Renal cortex interstitium (tissue), 11 donors: ENCODE measurements around the gene LKAAEAR1. TPM values are rescaled to one million over a fixed set of nuclear protein-coding genes. Genes with fewer than 3 reads are reported as not detected.

Source experiments
- DNase-seq, 11 donors: peaks; one replicate each; pipeline ENCODE4 v3.0.0-alpha.2; 2013; ENCODE audit warnings: low read depth in 9 of 11, low spot score in 4 of 11; ENCODE audit errors: extremely low read depth in 1 of 11
- polyA plus RNA-seq, 3 donors: library from polyadenylated mRNA; unstranded; fragments of 120-200 nt; gene quantifications; one replicate each; pipeline ENCODE4 v1.2.1, GENCODE V29; 2013; ENCODE audit not compliant: insufficient read length in 3 of 3

LKAAEAR1 gene
- polyA plus RNA-seq, 3 donors = 0.40 TPM; not detected in 2

GRCh38 chr20:64112691-64113443 is 28.7 kb upstream of the LKAAEAR1 start:
- DNase-seq = no peak

GRCh38 chr20:64111841-64112641 is 27.8 kb upstream of the LKAAEAR1 start:
- DNase-seq = no peak

- no peak for DNase-seq
Observed at GRCh38 chr20:64110411-64111068, 26.3 kb upstream of the LKAAEAR1 start.

GRCh38 chr20:64109831-64110391 is 25.7 kb upstream of the LKAAEAR1 start:
- no peak for DNase-seq

- no peak for DNase-seq
Observed at GRCh38 chr20:64108731-64109681, 24.8 kb upstream of the LKAAEAR1 start.

GRCh38 chr20:64107736-64108457 is 23.7 kb upstream of the LKAAEAR1 start:
- DNase-seq = no peak

- DNase-seq = no peak
Observed at GRCh38 chr20:64106981-64107735, 23.0 kb upstream of the LKAAEAR1 start, which contains the start of gene NPBWR2. NPBWR2 (minus strand) TSS chr20:64107565; CDS start chr20:64106831, 734 bp downstream.

GRCh38 chr20:64106435-64106961 is 22.3 kb upstream of the LKAAEAR1 start:
- DNase-seq = no peak

GRCh38 chr20:64105846-64106434 is 21.7 kb upstream of the LKAAEAR1 start:
- DNase-seq = no peak

GRCh38 chr20:64104667-64105451 is 20.7 kb upstream of the LKAAEAR1 start:
- no peak for DNase-seq

- DNase-seq = no peak
Observed at GRCh38 chr20:64103871-64104666, 19.9 kb upstream of the LKAAEAR1 start.

GRCh38 chr20:64102647-64103354 is 18.6 kb upstream of the LKAAEAR1 start:
- DNase-seq = peak in 1 of 11 donors; percentile 43

- DNase-seq = no peak
Observed at GRCh38 chr20:64101731-64102621, 17.8 kb upstream of the LKAAEAR1 start.
